Activated T-cell treated with anti-CD3 and anti-CD28 coated beads, Interleukin-2, amount 50 U/mL, for 4 hours (primary cell): Measurements from ENCODE around the gene CAMKMT. TPM values are rescaled to one million over a fixed set of nuclear protein-coding genes. Genes with fewer than 3 reads are reported as not detected.

ENCODE experiments used
- ATAC-seq, 2 donors: fragments of 200-7000 bp; cut with Tn5 transposase; one replicate each; pipeline ENCODE4 v1.10.0; 2021
- DNase-seq: peaks from one replicate; pipeline ENCODE4 v3.0.0-alpha.2; 2020
- H3K27me3 Mint-ChIP-seq: one replicate; pipeline ENCODE4 v1.8.0; 2021; ENCODE audit warnings: low read depth, mixed read lengths
- H3K36me3 Mint-ChIP-seq: one replicate; pipeline ENCODE4 v1.8.0; 2022; ENCODE audit warnings: mixed read lengths; ENCODE audit not compliant: insufficient read depth
- H3K4me1 Mint-ChIP-seq: one replicate; pipeline ENCODE4 v1.8.0; 2021; ENCODE audit warnings: low read depth, mixed read lengths
- H3K4me3 Mint-ChIP-seq: one replicate; pipeline ENCODE4 v1.8.0; 2021; ENCODE audit warnings: mild to moderate bottlenecking, moderate library complexity, mixed read lengths
- H3K9me3 Mint-ChIP-seq: one replicate; pipeline ENCODE4 v1.8.0; 2021; ENCODE audit warnings: mixed read lengths
- total RNA-seq, 3 donors: library from RNA; stranded (reverse); gene quantifications; one replicate each; pipeline ENCODE4 v1.2.1, GENCODE V29; 2021

Gene CAMKMT
- total RNA-seq, 3 donors from 2014 or later, result 9.5 to 12.3 (median 10.0) TPM

- DNase-seq (no peak), ATAC-seq (peak in 1 of 2 donors; percentile 41)
- H3K36me3 Mint-ChIP-seq, result peaks cover 30% of the 10 kb centered on the region
- H3K4me1 Mint-ChIP-seq, result peaks cover 3% of the 10 kb centered on the region
- no peaks in the 10 kb centered on the region for H3K27me3 Mint-ChIP-seq
- H3K4me3 Mint-ChIP-seq, result no peak overlapping the region
- H3K9me3 Mint-ChIP-seq, result no peaks in the 10 kb centered on the region
These were observed 188.8 kb downstream of the CAMKMT start for GRCh38 chr2:44550561-44550960.

- no peak for ATAC-seq
- DNase-seq, result no peak
- Mint-ChIP-seq H3K4me3 (no peak overlapping the region), H3K36me3 (peaks cover 30% of the 10 kb centered on the region), H3K9me3 (no peaks in the 10 kb centered on the region), H3K27me3 (no peaks in the 10 kb centered on the region), H3K4me1 (peaks cover 3% of the 10 kb centered on the region)
These were observed 189.8 kb downstream of the CAMKMT start for GRCh38 chr2:44551497-44551896.

- peaks cover 3% of the 10 kb centered on the region for H3K4me1 Mint-ChIP-seq
- no peaks in the 10 kb centered on the region for H3K9me3 Mint-ChIP-seq
- no peak overlapping the region for H3K4me3 Mint-ChIP-seq
- no peak for DNase-seq
- H3K27me3 Mint-ChIP-seq, result no peaks in the 10 kb centered on the region
- ATAC-seq, result no peak
- peaks cover 29% of the 10 kb centered on the region for H3K36me3 Mint-ChIP-seq
These were observed 191.7 kb downstream of the CAMKMT start for GRCh38 chr2:44553456-44553855.

GRCh38 chr2:44555700-44556099 is 194.0 kb downstream of the CAMKMT start:
- H3K9me3 Mint-ChIP-seq, result no peaks in the 10 kb centered on the region
- ATAC-seq (no peak), DNase-seq (no peak)
- H3K36me3 Mint-ChIP-seq, result peaks cover 15% of the 10 kb centered on the region
- H3K27me3 Mint-ChIP-seq, result no peaks in the 10 kb centered on the region
- H3K4me3 Mint-ChIP-seq, result no peak overlapping the region
- peaks cover under 1% of the 10 kb centered on the region for H3K4me1 Mint-ChIP-seq

GRCh38 chr2:44559108-44559507 is 197.4 kb downstream of the CAMKMT start:
- Mint-ChIP-seq H3K4me3 (no peak overlapping the region), H3K4me1 (no peaks in the 10 kb centered on the region), H3K27me3 (no peaks in the 10 kb centered on the region), H3K36me3 (peaks cover 23% of the 10 kb centered on the region), H3K9me3 (no peaks in the 10 kb centered on the region)
- no peak for ATAC-seq
- DNase-seq, result no peak

GRCh38 chr2:44560352-44560751 is 198.6 kb downstream of the CAMKMT start:
- DNase-seq, result no peak
- no peaks in the 10 kb centered on the region for H3K4me1 Mint-ChIP-seq
- no peaks in the 10 kb centered on the region for H3K27me3 Mint-ChIP-seq
- peaks cover 22% of the 10 kb centered on the region for H3K36me3 Mint-ChIP-seq
- no peak overlapping the region for H3K4me3 Mint-ChIP-seq
- H3K9me3 Mint-ChIP-seq, result no peaks in the 10 kb centered on the region
- ATAC-seq, result no peak

GRCh38 chr2:44560941-44561340 is 199.2 kb downstream of the CAMKMT start:
- no peak for ATAC-seq
- DNase-seq, result no peak
- Mint-ChIP-seq H3K9me3 (no peaks in the 10 kb centered on the region), H3K4me1 (no peaks in the 10 kb centered on the region), H3K27me3 (no peaks in the 10 kb centered on the region), H3K4me3 (no peak overlapping the region), H3K36me3 (peaks cover 19% of the 10 kb centered on the region)

GRCh38 chr2:44562737-44563136 is 201.0 kb downstream of the CAMKMT start:
- no peaks in the 10 kb centered on the region for H3K4me1 Mint-ChIP-seq
- no peaks in the 10 kb centered on the region for H3K27me3 Mint-ChIP-seq
- peaks cover 22% of the 10 kb centered on the region for H3K36me3 Mint-ChIP-seq
- ATAC-seq (no peak), DNase-seq (no peak)
- no peak overlapping the region for H3K4me3 Mint-ChIP-seq
- H3K9me3 Mint-ChIP-seq, result no peaks in the 10 kb centered on the region

- peaks cover 7% of the 10 kb centered on the region for H3K4me1 Mint-ChIP-seq
- no peaks in the 10 kb centered on the region for H3K9me3 Mint-ChIP-seq
- no peak overlapping the region for H3K4me3 Mint-ChIP-seq
- no peak for DNase-seq
- ATAC-seq, result no peak
- peaks cover 22% of the 10 kb centered on the region for H3K36me3 Mint-ChIP-seq
- H3K27me3 Mint-ChIP-seq, result no peaks in the 10 kb centered on the region
These were observed 203.0 kb downstream of the CAMKMT start for GRCh38 chr2:44564752-44565151.

GRCh38 chr2:44566059-44566458 is 204.3 kb downstream of the CAMKMT start:
- no peaks in the 10 kb centered on the region for H3K9me3 Mint-ChIP-seq
- H3K4me3 Mint-ChIP-seq, result no peak overlapping the region

GRCh38 chr2:44569491-44569890 is 207.7 kb downstream of the CAMKMT start:
- Mint-ChIP-seq H3K4me1 (peaks cover 23% of the 10 kb centered on the region), H3K27me3 (no peaks in the 10 kb centered on the region), H3K36me3 (peaks cover 8% of the 10 kb centered on the region), H3K9me3 (no peaks in the 10 kb centered on the region), H3K4me3 (no peak overlapping the region)
- ATAC-seq (no peak), DNase-seq (no peak)

More at GRCh38 chr2:44566059-44566458, 204.3 kb downstream of the CAMKMT start:
- ATAC-seq, result no peak
- peaks cover 20% of the 10 kb centered on the region for H3K36me3 Mint-ChIP-seq
- H3K4me1 Mint-ChIP-seq, result peaks cover 19% of the 10 kb centered on the region
- no peak for DNase-seq
- no peaks in the 10 kb centered on the region for H3K27me3 Mint-ChIP-seq

GRCh38 chr2:44570271-44570670 is 208.5 kb downstream of the CAMKMT start:
- peaks cover 23% of the 10 kb centered on the region for H3K4me1 Mint-ChIP-seq
- H3K36me3 Mint-ChIP-seq, result peaks cover 5% of the 10 kb centered on the region
- no peak overlapping the region for H3K4me3 Mint-ChIP-seq
- ATAC-seq, result no peak
- DNase-seq, result no peak
- no peaks in the 10 kb centered on the region for H3K27me3 Mint-ChIP-seq
- H3K9me3 Mint-ChIP-seq, result no peaks in the 10 kb centered on the region

- ATAC-seq (no peak), DNase-seq (no peak)
- H3K36me3 Mint-ChIP-seq, result peaks cover 5% of the 10 kb centered on the region
- H3K27me3 Mint-ChIP-seq, result no peaks in the 10 kb centered on the region
- H3K4me3 Mint-ChIP-seq, result no peak overlapping the region
- peaks cover 23% of the 10 kb centered on the region for H3K4me1 Mint-ChIP-seq
- H3K9me3 Mint-ChIP-seq, result no peaks in the 10 kb centered on the region
These were observed 209.0 kb downstream of the CAMKMT start for GRCh38 chr2:44570777-44571176.

- no peak for ATAC-seq
- no peaks in the 10 kb centered on the region for H3K36me3 Mint-ChIP-seq
- H3K9me3 Mint-ChIP-seq, result no peaks in the 10 kb centered on the region
- no peak for DNase-seq
- no peaks in the 10 kb centered on the region for H3K27me3 Mint-ChIP-seq
- peaks cover 24% of the 10 kb centered on the region for H3K4me1 Mint-ChIP-seq
- H3K4me3 Mint-ChIP-seq, result no peak overlapping the region
These were observed 210.6 kb downstream of the CAMKMT start for GRCh38 chr2:44572196-44572900.

GRCh38 chr2:44573996-44574395 is 212.2 kb downstream of the CAMKMT start:
- DNase-seq (no peak), ATAC-seq (no peak)
- no peak overlapping the region for H3K4me3 Mint-ChIP-seq
- H3K4me1 Mint-ChIP-seq, result peaks cover 34% of the 10 kb centered on the region
- H3K36me3 Mint-ChIP-seq, result no peaks in the 10 kb centered on the region
- H3K9me3 Mint-ChIP-seq, result no peaks in the 10 kb centered on the region
- H3K27me3 Mint-ChIP-seq, result no peaks in the 10 kb centered on the region
